ENCODE measurements around the gene PLA2G4F.

- TF ChIP-seq, protein P1, sequence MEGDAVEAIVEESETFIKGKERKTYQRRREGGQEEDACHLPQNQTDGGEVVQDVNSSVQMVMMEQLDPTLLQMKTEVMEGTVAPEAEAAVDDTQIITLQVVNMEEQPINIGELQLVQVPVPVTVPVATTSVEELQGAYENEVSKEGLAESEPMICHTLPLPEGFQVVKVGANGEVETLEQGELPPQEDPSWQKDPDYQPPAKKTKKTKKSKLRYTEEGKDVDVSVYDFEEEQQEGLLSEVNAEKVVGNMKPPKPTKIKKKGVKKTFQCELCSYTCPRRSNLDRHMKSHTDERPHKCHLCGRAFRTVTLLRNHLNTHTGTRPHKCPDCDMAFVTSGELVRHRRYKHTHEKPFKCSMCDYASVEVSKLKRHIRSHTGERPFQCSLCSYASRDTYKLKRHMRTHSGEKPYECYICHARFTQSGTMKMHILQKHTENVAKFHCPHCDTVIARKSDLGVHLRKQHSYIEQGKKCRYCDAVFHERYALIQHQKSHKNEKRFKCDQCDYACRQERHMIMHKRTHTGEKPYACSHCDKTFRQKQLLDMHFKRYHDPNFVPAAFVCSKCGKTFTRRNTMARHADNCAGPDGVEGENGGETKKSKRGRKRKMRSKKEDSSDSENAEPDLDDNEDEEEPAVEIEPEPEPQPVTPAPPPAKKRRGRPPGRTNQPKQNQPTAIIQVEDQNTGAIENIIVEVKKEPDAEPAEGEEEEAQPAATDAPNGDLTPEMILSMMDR (conservative IDR thresholded peaks at IDR 0.05) = no peak
- no peak for TF ChIP-seq EZH2 (IDR thresholded peaks at IDR 0.05; ENCODE audit: low read depth)
Observed at GRCh38 chr15:42130246-42130986, 26.0 kb downstream of the PLA2G4F start.

Measured in PC-9 (cell line).